Karpas-422 (cell line): ENCODE results near the gene DND1. TPM values are rescaled to one million over a fixed set of nuclear protein-coding genes. Genes with fewer than 3 reads are reported as not detected.
A peak's percentile ranks its signal among the peaks of the same experiment; 100 is the strongest.

Experiments used
- small RNA-seq: library from RNA; depleted of rRNA; stranded (forward); fragments of <200 nt; gene quantifications from one replicate; pipeline ENCODE3, GENCODE V24; 2014
- total RNA-seq: library from RNA; depleted of rRNA; stranded (reverse); fragments of >200 nt; shearing (Covaris generic); gene quantifications from 2 replicates; pipeline ENCODE4 v1.2.3, GENCODE V29; 2014; ENCODE audit warnings: low replicate concordance; rRNA removed

Gene DND1
- total RNA-seq, 1 experiment from 2014 or later, result 0.71 TPM

Small RNA genes within 50 kb of the gene (small RNA-seq; reads per million reads assigned to genes)
- 36.2 reads per million, percentile 98 among the genes with 10 or more reads in this experiment for gene VTRNA1-1
- gene VTRNA1-2, result not detected

Other genes starting within 250 kb of the DND1 start
- 7.3 and 12.2 TPM in 2 replicates for gene EIF4EBP3, start 125.9 kb downstream of the DND1 start, total RNA-seq
- gene SRA1, start 116.1 kb downstream of the DND1 start, total RNA-seq, result 27.1 and 45.7 TPM in 2 replicates
- gene APBB3, start 109.0 kb downstream of the DND1 start, total RNA-seq, result 33.2 and 42.2 TPM in 2 replicates
- 19.0 and 33.5 TPM in 2 replicates for gene SLC35A4, start 108.7 kb downstream of the DND1 start, total RNA-seq
- gene CD14, start 40.4 kb downstream of the DND1 start, total RNA-seq, result not detected in 2 replicates
- 23.8 and 29.9 TPM in 2 replicates for gene TMCO6, start 34.1 kb downstream of the DND1 start, total RNA-seq
- 126 and 131 TPM in 2 replicates for gene NDUFA2, start 25.9 kb downstream of the DND1 start, total RNA-seq
- gene IK, start 25.7 kb downstream of the DND1 start, total RNA-seq, result 101 and 106 TPM in 2 replicates
- 15.9 and 21.5 TPM in 2 replicates for gene WDR55, start 8.7 kb downstream of the DND1 start, total RNA-seq
- gene HARS1, start 17.8 kb upstream of the DND1 start, total RNA-seq, result 29.9 and 61.0 TPM in 2 replicates
- 18.1 and 18.3 TPM in 2 replicates for gene HARS2, start 17.9 kb upstream of the DND1 start, total RNA-seq
- 18.1 and 20.6 TPM in 2 replicates for gene ZMAT2, start 26.9 kb upstream of the DND1 start, total RNA-seq
- not detected in 2 replicates for gene PCDHA1, start 112.6 kb upstream of the DND1 start, total RNA-seq
- gene PCDHA2, start 121.3 kb upstream of the DND1 start, total RNA-seq, result not detected in 2 replicates
- gene PCDHA3, start 127.5 kb upstream of the DND1 start, total RNA-seq, result not detected in 2 replicates
- not detected in 2 replicates for gene PCDHA4, start 133.5 kb upstream of the DND1 start, total RNA-seq
- not detected in 2 replicates for gene PCDHA5, start 148.0 kb upstream of the DND1 start, total RNA-seq
- gene PCDHA6, start 154.4 kb upstream of the DND1 start, total RNA-seq, result not detected in 2 replicates
- gene PCDHA7, start 160.7 kb upstream of the DND1 start, total RNA-seq, result not detected in 2 replicates
- not detected in 2 replicates for gene PCDHA8, start 167.6 kb upstream of the DND1 start, total RNA-seq
- gene PCDHA9, start 174.8 kb upstream of the DND1 start, total RNA-seq, result not detected in 2 replicates
- not detected in 2 replicates for gene PCDHA10, start 182.3 kb upstream of the DND1 start, total RNA-seq
- gene PCDHA11, start 195.4 kb upstream of the DND1 start, total RNA-seq, result not detected in 2 replicates
- not detected in 2 replicates for gene PCDHA12, start 201.7 kb upstream of the DND1 start, total RNA-seq
- not detected in 2 replicates for gene PCDHA13, start 208.5 kb upstream of the DND1 start, total RNA-seq